Stimulated activated CD4-positive, alpha-beta T cell treated with anti-CD3 and anti-CD28 coated beads, Interleukin-1b, Interleukin-23, amount 100 ng/mL, for 24 hours (primary cell): ENCODE measurements around the gene ABCA10.
"Not testable (repeated sequence)": the region's sequence is repeated elsewhere in the genome, so short reads cannot be mapped to it uniquely, and the experiment has no call there.

Experiments used
- DNase-seq, 4 experiments: peaks; one replicate each; pipeline ENCODE4 v3.0.0-alpha.2; 2020; ENCODE audit warnings: low read depth in 4 of 4, low spot score in 1 of 4

Gene ABCA10

DNA sequence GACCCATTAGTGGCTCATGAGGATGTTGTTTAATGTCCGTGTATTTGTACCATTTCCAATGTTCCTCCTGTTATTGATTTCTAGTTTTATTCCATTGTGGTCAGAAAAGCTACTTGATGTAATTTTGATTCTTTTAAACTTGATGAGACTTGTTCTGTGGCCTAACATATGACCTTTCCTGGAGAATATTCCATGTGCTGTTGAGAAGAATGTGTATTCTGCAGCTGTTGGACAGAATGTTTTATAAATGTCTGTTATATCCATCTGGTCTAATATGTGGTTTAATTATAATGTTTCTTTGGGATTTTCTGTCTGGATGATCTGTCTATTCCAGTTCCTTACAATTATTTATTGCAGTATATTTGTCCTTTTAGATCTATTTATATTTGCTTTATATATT is 2.9 kb upstream of the ABCA10 start:
- no peak for DNase-seq

GRCh38 chr17:69230939-69231338 is 2.3 kb upstream of the ABCA10 start:
- no peak for DNase-seq

DNA sequence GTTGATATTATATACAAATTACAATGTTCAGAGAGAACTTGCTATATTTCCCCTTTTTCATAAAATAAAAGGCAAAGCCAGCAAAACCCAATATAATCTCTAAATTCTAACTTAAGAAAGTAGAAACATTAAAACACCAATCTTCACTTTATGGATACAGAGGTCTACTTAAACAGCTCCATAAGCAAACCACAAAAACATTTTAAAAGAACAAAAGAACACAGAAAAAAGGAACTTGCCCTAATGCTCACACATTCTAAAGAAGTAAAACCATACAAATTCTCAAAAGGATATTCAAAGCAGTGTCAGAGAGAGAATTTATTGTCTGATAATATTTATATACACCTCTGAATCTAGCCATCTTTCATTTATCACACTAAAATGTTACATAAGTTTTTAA is 606 bp downstream of the ABCA10 start:
- DNase-seq, result no peak

DNA sequence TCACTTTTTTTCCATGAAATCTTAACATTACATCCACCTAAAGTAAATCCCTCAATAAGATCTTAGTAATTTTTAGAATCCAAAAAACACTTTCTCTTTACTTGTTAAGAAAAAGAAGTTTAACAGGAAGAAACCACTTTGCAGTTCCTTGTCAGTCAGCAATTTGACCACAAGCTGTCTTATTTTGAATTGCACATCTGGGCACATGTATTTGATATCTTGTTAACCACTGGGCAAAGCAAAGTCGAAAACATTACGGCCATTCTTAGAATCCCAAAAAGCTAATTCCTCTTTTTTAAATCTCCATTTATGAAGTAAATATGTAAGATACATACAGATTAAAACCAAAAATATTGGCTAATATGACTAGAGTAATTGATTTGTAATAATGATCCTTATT is 1.1 kb downstream of the ABCA10 start:
- no peak for DNase-seq

- DNase-seq, result no peak
Measured at GRCh38 chr17:69223809-69224208, 4.8 kb downstream of the ABCA10 start.

GRCh38 chr17:69222707-69223258 is 5.8 kb downstream of the ABCA10 start:
- DNase-seq, result no peak

- no peak for DNase-seq
Measured at GRCh38 chr17:69220098-69220497, 8.5 kb downstream of the ABCA10 start.

GRCh38 chr17:69218986-69219385 is 9.6 kb downstream of the ABCA10 start:
- DNase-seq, result no peak

GRCh38 chr17:69213059-69213813 is 15.4 kb downstream of the ABCA10 start:
- no peak for DNase-seq

DNA sequence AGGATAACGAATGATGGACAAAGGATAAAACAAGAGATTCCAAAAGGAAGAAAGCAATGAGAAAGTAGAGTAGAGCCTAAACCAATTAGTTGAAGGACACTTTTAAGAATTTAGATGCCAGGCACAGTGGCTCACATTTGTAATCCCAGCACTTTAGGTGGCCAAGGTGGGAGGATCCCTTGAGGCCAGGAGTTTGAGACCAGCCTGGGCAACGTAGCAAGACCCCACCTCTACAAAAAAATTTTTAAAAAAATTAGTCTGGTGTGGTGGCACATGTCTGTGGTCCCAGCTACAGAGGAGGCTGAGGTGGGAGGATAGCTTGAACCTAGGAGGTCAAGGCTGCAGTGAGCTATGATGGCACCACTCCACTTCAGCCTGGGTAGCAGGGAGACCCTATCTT is 20.0 kb downstream of the ABCA10 start:
- DNase-seq, result no peak

- no peak for DNase-seq
Measured at GRCh38 chr17:69207151-69207550, 21.5 kb downstream of the ABCA10 start.

DNA sequence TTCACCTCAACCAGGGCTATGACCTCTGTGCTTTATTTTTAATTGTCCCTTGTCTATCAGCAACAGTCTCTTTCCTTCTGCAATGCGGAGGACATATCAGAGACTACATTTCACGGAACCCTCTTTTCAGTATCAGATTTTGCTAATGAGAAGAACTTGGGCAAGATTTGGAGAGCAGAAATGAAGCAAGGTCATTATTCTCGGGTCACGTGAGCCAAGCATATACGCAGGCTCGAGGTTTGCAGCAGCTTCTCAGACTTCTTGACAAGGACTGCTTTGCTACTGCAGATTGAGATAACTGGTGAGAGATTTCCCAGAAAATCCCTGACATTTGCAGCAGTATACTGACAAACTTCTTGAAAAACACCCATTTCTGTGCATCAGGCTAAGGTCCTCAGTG is 30.4 kb downstream of the ABCA10 start:
- no peak for DNase-seq

GRCh38 chr17:69196105-69196653 is 32.4 kb downstream of the ABCA10 start:
- not testable (repeated sequence) for DNase-seq

DNA sequence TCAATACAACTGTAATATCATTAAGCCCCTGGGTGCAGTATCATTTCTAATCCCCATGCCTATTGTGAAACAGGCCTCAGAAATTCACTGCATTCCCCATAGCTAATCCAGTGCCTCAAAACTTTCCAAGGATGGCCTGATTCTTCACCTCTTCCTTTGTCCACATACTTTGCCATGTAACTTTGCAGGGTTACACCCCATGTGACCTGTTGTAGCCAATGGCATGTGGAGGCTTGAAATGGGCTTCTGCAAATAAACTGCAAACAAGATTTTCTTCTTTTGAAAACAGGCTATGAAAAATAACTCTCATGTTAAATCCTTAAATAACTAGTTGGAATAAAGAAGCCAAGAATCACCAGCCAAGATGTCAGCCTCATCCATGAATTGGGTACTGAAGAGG is 35.9 kb downstream of the ABCA10 start:
- no peak for DNase-seq

DNA sequence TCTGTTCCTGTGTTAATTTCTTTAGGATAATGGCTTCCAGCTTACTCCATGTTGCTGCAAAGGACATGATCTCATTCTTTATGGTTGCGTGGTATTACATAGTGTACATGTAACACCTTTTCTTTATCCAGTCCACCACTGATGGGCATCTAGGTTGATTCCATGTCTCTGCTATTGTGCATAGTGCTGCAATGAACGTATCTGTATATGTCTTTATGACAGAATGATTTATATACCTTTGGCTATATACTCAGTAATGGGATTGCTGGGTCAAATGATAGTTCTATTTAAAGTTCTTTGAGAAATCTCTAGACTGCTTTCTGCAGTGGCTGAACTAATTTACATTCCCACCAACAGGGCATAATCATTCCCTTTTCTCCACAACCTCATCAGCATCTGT is 39.8 kb downstream of the ABCA10 start:
- DNase-seq, result no peak

GRCh38 chr17:69188064-69188463 is 40.6 kb downstream of the ABCA10 start:
- no peak for DNase-seq

DNA sequence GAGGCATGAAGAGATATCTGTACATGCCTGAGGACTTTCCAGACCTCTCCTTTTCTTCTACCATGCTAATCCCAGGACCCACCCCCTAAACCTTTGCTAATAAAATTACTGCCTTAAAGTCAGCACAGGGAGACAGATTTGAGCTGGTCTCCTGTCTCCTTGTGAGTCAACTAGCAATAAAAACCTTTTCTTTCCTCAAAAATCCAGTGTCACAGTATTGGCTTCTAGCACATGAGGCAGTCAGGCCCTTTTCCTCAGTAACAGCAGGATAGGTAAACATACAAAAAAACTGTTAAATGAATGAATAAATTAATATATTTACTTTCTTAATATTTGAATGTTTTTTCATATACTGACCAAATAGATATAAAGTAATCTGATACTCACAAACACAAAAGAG is 41.3 kb downstream of the ABCA10 start:
- no peak for DNase-seq

GRCh38 chr17:69179227-69179952 is 49.2 kb downstream of the ABCA10 start:
- DNase-seq, result no peak

- DNase-seq, result no peak
Measured at GRCh38 chr17:69176457-69176795, 52.2 kb downstream of the ABCA10 start.

DNA sequence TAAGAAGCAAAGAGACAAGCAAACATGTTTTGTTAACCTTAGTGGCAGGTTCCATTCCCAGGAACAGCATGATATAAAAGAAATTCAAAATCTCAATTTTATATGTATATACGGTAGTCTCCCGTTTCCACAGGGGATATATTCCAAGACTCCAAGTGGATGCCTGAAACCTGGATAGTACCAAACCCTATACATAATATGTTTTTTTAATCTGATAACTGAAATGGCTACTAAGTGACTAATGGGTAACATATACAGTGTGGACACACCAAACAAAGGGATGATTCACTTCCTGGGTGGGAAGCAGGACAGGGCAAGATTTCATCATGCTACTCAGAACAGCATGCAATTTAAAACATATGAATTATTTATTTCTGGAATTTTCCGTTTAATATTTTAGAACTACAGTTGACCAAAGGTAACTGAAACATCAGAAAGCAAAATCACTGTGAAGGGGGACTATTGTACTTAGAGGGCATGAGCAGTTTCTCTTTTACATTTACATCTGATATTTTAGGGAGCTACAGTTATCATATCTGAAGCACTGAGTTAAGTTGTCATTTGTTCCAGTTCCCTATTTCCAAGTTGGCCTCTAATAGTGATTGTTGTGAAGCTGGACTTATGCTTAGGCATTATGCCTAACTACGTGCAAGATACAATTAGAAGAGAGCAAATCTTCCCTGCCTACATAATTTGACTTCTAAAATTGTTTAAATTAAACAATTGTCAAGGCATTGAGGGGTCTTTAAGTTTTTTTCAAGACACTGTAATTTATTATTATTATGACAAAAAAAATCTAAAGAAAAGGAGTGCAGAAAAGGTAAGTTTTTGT is 52.8 kb downstream of the ABCA10 start:
- no peak for DNase-seq

GRCh38 chr17:69175262-69175624 is 53.4 kb downstream of the ABCA10 start:
- DNase-seq, result no peak
